ENCODE data around the gene CAPZB.

GRCh38 chr1:19489996-19490395 is 4.7 kb upstream of the CAPZB start:
- TF ChIP-seq CTCF (IDR thresholded peaks at IDR 0.05) = no peak
- no peak for TF ChIP-seq POLR2AphosphoS5 (IDR thresholded peaks at IDR 0.05)

All from transverse colon (tissue), 4 donors.